ENCODE data around the gene METRNL.

METRNL gene

GRCh38 chr17:83103200-83103942, 24.0 kb downstream of the METRNL start:
- no peak for DNase-seq (ENCODE audit: insufficient read length, low spot score)
- FAIRE-seq: no peak

- no peak for FAIRE-seq
- DNase-seq (ENCODE audit: insufficient read length, low spot score): no peak
Measured at GRCh38 chr17:83103943-83104311, 24.5 kb downstream of the METRNL start.

- DNase-seq (ENCODE audit: insufficient read length, low spot score) (no peak), FAIRE-seq (no peak)
Measured at GRCh38 chr17:83104577-83105505, 25.4 kb downstream of the METRNL start.

GRCh38 chr17:83105512-83105911, 26.1 kb downstream of the METRNL start:
- DNase-seq (ENCODE audit: insufficient read length, low spot score) (no peak), FAIRE-seq (no peak)

DNA sequence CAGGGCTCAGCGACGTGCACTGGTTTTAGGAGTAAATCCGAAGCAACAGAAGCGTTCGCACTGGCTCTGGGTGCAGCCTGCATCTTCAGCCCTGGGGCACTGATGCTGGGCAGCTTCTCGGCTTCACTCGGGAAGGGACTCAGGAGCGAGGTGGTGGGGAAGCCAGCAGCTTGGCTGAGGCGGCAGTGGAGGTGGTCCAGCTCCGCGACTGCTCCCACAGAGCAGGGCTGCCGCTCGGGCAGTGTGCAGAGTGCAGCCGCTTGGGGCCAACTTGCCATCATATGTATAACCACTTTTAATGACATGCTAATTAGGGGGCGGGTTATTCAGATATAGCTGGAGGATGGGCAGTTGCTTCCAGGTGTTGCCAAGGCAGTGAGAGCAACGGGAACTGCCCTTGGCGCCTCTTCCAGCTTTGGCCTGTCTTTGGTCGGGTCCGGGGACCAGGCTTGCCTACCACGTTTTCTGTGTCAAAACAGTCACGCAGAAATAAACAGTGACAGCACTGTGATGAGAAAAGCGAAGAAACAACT, 26.7 kb downstream of the METRNL start:
- FAIRE-seq: no peak
- no peak for DNase-seq (ENCODE audit: insufficient read length, low spot score)

DNA sequence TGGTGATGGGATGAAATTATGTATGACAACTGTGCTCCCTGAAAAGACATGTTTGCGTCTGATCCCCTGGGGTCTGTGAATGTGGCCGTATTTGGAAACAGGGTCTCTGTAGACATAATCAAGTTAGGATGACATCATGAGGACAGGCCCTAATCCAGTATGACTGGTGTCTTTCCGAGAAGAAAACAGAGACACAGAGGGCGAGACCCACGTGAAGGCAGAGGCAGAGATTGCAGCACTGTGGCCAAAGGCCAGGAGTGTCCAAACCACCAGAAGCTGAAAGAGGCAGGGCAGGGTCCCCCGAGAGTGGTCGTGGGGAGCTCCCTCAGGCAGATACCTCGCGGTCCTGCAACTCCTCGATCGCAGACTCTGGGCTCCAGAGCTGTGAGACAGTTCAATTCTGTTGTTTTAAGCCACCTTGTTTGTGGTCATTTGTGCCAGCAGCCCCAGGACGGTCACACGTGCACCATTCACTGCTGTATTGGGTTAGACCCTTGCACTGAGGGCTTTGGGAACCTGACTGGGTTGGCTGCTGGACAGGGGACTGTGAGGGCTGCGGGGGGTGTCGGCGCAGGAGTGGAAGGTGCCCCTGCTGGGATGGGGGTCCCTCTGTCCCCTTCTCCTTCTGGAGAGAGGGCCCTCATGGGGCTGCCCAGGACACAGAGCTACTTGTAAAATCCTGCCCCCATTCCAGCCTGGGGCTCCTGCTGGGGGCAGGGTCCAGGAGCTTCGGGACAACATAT, 27.7 kb downstream of the METRNL start:
- FAIRE-seq: no peak
- DNase-seq (ENCODE audit: insufficient read length, low spot score): no peak

DNA sequence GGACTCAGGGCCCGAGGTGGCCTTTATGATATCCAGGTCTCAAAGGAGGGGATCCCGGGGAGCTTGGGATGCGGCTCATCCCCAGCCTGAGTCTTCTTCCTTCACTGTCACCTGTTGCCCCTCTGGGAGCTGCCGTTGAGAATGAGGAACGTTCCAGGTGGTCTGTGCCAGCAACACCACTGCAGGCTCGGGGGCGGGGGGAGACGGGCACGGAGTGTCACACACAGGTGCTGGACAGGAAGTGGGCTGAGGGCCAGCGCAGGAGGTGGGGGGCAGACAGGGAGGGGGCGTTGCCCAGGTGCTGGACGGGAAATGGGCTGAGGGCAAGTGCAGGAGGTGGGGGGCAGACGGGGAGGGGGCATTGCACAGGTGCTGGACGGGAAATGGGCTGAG, 28.2 kb downstream of the METRNL start:
- FAIRE-seq (no peak), DNase-seq (ENCODE audit: insufficient read length, low spot score) (no peak)

DNA sequence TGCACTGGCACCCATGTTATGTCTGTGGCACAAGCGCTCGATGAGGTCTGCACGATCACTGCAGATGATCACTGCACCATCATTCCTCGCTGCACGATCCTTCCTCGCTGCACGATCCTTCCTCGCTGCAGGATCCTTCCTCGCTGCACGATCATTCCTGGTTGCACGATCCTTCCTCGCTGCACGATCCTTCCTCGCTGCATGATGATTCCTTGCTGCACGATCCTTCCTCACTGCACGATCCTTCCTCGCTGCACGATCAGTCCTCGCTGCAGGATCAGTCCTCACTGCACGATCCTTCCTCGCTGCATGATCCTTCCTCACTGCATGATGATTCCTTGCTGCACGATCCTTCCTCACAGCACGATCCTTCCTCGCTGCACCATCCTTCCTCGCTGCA, 29.3 kb downstream of the METRNL start:
- FAIRE-seq: no peak
- DNase-seq (ENCODE audit: insufficient read length, low spot score): no peak

DNA sequence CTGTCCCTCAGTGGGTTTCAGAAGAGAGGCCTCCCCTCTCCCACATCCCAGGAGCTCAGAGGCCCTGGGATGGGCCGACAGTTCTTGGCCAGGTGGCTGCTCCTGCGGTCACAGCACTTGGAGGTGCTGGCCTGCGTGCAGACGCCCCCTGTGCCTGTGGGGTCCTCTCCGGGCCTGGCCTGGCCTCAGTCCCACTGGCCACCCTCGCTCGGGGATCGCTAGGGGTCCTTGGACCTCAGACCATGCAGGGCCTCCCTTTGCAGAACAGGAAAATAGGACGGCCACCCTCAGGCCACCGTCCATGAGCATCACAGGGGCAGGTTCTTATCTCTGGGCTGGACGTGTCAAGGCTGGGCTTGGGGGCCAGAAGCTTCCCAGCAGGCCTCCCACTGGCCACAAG, 30.0 kb downstream of the METRNL start:
- no peak for DNase-seq (ENCODE audit: insufficient read length, low spot score)
- FAIRE-seq: no peak

- FAIRE-seq (peak; percentile 99), DNase-seq (ENCODE audit: insufficient read length, low spot score) (peak; percentile 96)
Measured at GRCh38 chr17:83109793-83110645, 30.6 kb downstream of the METRNL start.

- DNase-seq (ENCODE audit: insufficient read length, low spot score) (no peak), FAIRE-seq (no peak)
Measured at GRCh38 chr17:83110735-83111134, 31.3 kb downstream of the METRNL start.

DNA sequence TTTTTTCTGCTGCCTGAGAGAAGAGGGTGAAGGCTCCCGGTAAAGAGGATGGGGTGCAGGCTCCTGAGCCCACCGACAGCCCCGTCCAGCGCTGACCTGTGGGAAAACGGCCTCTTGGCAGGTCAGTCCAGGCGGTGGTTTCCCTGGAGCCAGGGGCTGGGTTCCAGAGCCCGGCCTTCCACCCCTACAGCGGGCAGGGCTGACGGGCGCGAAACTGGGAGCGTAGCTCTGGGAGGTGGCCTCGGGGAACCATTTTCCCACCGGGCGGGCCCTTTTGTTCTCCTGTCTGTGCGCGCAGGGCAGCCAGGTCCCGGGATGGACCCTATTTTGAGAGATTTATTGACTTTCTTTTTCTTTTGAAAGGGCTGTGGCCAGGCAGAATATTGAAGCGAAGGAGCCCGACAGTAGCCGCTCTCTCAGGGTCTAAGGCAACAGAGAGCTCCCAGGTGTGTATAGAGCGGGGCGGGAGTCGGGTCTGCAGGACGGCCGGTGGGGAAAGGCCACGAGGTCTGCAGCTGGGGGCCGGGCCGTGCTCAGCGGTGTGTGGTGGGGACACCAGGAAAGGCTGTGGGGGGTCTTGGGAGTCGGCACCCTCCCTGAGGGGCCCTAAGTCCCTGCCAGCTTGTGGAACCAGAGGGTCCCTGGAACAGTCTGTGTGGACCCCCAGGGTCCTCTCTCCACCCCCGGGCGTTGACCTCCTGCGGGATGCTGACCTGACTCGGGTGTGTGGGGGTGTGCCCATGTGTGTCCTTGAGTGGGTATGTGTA, 32.3 kb downstream of the METRNL start:
- FAIRE-seq (no peak), DNase-seq (ENCODE audit: insufficient read length, low spot score) (no peak)

DNA sequence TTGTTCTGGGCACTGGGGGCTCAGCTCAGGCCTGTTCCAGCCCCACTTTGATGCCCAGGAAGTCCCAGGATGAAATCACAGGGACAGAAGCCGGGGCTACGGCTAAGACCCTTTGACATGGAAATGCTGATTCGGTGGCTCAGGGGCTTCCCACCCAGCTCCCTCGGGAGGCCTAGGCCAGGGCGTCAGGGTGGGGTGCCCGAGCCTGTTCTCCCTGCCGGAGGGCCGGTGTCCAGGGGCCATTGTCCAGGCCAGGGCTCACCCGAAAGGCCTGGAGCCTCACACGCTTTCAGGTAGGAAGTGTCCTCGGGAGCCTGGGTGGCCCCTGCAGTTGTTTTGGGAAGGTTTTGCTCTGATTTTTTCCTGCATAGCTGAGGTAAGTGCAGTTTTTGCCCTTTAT, 34.0 kb downstream of the METRNL start:
- FAIRE-seq (no peak), DNase-seq (ENCODE audit: insufficient read length, low spot score) (no peak)

GRCh38 chr17:83113792-83114191, 34.4 kb downstream of the METRNL start:
- FAIRE-seq (no peak), DNase-seq (ENCODE audit: insufficient read length, low spot score) (no peak)

DNA sequence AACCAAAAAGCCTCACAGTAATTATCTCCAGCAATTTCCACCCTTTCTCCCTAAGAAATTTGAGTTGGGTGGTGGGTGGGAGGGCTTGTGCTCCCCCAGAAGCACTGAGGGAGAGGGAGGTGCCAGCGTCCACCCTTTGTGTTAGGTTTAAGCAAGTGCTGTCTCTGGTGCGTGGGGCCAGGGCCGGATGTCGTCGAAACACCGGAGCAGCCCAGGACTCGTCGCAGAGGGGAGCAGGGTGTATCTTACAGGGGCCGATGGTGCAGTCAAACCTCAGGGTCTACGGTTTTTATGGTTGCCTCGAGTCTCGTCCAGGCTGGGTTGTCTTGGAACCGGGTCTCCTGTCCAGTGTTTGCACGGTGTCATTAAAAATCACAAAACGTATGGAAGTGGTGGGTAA, 35.3 kb downstream of the METRNL start:
- FAIRE-seq (no peak), DNase-seq (ENCODE audit: insufficient read length, low spot score) (no peak)

GRCh38 chr17:83115202-83115651, 35.8 kb downstream of the METRNL start:
- no peak for DNase-seq (ENCODE audit: insufficient read length, low spot score)
- FAIRE-seq: no peak

GRCh38 chr17:83115832-83116231, 36.4 kb downstream of the METRNL start:
- DNase-seq (ENCODE audit: insufficient read length, low spot score) (no peak), FAIRE-seq (no peak)

- DNase-seq (ENCODE audit: insufficient read length, low spot score): no peak
- no peak for FAIRE-seq
Measured at GRCh38 chr17:83116311-83116771, 36.9 kb downstream of the METRNL start.

Data from HTR-8/SVneo (cell line).